NCI-H128 (cell line): ENCODE data around the gene SLC9A8.
A peak's percentile ranks its signal among the peaks of the same experiment; 100 is the strongest.

Source experiments
- DNase-seq: peaks from one replicate; lab custom pipeline; 2025; ENCODE audit not compliant: unreplicated experiment; lab: John Stamatoyannopoulos, UW

SLC9A8 gene

DNA sequence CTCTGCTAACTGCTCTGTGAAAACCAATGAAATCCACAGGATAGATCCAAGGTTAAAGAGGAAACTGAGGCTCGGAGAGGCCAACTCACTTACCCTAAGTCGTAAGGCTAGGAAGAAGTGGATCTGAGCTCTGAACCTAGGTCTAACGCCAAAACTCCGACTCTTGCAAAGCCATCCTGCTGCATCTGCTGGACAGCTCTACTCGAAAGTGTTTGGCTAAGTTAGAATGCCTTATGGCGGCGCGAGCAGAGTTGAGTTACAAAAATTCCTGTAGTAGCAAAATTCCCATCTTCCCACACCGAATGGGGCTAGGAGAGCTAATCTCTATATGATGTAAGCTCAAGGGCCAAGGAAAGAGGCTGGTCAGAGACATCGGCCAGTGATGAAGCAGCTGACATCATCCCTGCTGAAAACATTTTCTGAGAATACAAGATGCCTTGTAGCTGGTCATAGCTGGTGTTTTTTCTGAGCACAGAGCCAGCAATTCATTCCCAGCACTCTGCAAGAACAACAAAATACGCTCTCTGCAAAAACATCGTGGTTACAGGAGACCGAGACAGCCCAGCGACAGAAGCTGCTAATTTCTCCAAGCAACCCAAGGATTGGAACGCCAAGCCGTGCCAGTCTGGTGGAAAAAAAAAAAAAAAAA lies 100.9 kb downstream of the SLC9A8 start:
- no peak for DNase-seq

DNA sequence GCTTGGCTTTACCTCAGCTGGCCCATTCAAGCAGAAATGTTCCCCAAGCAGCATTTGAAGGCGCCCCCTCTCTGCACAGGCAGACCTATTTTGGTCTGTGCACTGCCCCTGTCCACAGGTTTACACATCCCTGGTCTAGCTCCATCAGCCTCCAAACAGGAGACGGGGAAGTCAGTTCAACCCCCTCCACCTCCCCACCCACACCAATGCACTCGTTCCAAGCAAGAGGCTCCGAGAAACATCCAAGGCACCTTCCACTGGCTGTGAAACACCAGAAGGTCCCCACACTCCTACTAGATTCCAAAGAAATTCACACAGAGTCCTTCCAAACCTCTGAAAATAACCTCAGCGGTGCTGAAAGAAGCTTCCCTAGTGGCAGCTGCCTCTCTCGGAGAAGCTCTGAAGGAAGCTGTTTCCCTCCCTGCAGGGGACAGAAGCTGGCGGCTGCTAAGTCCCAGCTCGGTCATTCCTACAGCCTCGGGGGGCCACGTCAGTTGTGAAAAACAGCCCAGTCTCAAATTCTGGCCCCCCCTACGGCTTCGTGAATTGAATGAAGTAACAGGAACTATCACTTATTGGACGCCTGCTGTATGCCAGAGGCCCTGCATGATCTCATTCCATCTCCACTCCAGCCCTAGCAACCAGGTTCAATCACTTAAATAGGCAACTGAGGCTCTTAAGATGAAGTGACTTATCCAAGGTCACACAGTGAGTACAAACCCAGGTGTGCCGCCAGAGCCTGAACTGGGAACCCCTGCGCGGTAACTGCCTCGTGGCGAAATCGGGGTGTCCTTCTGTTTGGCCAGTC lies 101.9 kb downstream of the SLC9A8 start:
- no peak for DNase-seq

DNA sequence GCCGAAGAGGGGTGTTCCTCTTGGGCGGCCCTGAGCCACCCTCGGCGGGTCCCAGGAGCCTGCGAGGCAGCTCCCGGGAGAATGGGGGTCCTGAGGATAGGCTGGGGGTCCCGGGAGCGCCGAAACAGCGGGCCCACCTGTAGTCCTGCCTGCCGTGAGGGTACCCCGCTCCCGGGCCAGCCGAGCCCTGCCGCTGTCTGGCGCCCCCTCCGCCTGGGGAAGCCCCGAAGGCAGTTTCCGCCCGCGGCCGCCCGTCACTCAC lies 102.4 kb downstream of the SLC9A8 start:
- DNase-seq = no peak

DNA sequence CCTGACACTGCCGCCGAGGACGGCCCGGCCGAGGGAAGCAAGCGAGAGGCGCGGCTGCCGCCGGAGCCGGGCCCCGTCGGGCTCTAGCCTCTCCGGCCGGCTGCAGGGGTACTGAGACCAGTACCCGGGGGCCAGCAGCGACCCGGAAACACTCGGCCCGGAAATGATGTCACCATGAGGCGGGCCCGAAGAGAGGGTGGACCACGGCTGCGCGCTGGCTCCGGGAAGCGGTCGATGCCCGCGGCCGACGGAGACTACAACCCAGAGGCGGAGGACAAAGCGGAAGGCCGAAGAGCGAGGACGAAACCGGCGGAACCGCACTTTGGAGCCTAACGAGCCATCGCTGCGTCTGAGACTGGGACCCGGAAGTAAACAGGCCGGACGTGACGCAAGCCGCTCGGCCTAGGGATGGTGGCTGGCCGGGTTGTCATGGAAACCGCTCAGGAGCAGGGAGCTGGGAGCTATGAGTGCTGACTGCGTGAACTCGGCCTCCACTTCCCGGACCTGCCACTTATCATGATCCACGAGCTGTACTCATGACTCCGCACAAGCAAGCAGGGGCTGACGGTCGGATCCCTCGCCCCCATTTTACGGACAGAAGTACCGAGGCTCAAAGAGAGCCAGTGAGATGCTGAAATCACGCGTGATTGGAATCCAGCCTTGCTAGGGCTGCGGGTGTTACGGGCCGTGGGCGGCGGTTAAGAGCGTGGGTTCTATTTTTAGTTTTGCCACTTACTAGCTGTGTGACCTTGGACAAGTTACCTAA lies 102.9 kb downstream of the SLC9A8 start, which contains the start of gene SPATA2:
TSS of gene SPATA2 (minus strand) at position 150 of the 766 bp plus-strand sequence. CDS start 7,039 bp downstream, outside the sequence.
- peak; percentile 77 for DNase-seq

DNA sequence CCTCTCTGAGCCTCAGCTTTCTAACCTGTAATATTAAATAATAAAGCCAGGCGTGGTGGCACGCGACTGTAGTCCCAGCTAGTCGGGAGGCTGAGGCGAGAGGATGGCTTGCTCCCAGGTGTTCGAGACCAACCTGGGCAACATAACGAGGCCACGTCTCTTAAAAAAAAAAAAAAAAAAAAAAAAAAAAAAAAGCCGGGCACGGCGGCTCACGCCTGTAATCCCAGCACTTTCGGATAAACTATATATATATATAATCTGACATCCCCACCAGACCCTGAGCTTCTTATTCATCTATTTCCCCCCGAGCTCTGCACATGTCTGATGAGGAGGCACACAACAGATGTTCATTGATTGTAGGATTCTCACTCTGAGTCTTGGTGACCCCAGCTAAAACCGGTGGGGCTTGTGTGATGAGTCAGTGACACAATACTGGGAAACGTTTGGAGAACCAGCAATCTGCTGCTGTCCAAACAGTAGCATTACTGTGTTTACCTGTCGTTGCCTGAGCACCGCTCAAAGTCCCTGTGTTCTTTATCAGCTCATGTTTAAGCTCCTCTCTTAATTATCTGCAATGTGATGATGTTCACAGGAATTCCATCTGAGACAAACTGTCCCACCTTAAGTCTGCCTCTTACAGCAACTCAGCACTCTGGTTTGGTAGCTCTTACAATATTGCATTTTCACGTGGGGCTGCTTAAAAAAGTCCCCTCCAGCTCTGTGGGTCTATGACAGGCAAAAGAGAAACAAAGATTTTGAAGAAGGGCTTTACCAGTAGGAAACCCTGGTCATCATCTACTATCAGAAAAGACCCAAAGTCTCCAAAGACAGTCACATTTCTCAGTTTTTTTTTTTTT lies 103.7 kb downstream of the SLC9A8 start:
- no peak for DNase-seq

DNA sequence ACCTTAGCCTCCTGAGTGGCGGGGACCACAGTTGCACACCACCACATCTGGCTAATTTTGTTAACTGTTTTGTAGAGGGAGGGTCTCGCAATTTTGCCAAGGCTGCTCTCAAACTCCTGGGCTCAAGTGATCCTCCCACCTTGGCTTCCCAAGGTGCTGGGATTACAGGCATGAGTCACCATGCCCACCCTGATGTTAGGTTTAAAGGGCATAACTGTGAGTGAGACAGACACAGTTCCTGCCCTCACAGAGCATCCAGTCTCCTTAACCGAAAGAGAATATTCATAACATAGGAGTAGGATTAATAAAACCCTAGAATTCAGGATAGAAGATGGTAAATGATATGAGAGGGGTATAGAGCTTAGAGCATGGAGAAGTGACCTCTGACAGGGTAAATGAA lies 105.8 kb downstream of the SLC9A8 start:
- DNase-seq = no peak

DNA sequence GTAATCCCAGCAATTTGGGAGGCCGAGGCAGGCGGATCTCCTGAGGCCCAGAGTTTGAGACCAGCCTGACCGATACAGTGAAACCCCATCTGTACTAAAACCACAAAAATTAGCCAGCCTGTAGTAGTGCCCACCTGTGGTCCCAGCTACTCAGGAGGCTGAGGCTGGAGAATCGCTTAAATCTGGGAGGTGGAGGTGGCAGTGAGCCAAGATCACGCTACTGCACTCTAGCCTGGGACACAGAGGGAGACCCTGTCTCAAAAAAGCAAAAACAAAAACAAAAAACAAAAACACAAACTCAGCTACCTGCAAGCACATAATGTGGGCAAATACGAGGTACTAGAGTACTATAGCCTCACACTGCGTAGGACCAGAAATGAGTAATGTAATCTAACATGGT lies 106.4 kb downstream of the SLC9A8 start:
- DNase-seq = no peak

DNA sequence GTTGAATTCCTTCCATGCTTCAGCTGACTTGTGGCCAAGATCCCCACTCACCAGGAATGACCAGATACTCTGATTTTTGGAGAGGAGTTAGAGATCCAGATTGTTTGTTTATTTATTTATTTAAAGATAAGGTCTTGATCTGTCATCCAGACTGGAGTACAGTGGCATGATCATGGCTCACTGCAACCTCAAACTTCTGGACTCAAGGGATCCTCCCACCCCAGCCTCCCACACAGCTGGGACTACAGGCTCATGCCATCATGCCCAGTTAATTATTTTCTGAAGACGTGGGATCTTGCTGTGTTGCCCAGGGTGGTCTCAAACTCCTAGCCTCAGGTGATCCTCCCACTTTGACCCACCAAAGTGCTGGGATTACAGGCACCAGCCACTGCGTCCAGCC lies 106.8 kb downstream of the SLC9A8 start:
- DNase-seq = no peak

DNA sequence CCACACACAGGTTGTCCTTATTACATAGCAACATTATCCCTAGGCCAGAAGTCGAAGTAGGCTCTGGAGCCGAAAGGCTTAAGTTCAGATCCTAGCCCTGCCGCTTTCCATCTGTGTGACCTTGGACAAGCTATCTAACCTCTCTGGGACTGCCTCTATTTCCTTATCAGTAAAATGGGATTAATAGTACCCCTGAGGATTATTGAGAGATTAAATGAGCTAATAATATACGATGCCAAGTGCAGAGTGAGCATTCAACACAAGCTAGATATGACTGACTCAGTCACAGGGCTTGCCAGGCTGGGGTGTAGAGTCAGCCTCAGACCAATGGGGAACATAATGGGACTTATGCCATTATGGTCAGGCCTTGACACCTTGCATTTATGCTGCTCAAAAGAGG lies 111.6 kb downstream of the SLC9A8 start:
- no peak for DNase-seq

DNA sequence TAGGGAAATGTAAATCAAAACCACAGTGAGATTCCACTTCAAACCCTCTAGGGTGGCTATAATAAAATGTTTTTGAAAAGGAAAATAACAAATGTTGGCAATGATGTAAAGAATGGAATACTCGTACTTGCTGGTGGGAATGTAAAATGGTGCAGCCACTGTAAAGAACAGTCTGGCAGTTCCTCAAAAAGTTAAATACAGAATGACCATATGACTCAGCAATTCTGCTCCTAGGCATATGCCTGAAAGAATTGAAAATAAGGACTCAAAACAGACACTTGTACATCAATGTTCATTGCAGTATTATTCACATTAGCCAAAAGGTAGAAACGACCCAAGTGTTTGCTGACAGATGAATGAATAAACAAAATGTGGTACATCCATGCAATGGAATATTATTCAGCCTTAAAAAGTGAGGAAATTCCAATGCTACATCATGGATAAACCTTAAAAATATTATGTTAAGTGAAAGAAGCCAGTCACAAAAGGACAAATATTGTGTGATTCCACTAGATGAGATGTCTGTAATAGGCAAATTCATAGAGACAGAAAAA lies 113.3 kb downstream of the SLC9A8 start:
- DNase-seq = no peak

DNA sequence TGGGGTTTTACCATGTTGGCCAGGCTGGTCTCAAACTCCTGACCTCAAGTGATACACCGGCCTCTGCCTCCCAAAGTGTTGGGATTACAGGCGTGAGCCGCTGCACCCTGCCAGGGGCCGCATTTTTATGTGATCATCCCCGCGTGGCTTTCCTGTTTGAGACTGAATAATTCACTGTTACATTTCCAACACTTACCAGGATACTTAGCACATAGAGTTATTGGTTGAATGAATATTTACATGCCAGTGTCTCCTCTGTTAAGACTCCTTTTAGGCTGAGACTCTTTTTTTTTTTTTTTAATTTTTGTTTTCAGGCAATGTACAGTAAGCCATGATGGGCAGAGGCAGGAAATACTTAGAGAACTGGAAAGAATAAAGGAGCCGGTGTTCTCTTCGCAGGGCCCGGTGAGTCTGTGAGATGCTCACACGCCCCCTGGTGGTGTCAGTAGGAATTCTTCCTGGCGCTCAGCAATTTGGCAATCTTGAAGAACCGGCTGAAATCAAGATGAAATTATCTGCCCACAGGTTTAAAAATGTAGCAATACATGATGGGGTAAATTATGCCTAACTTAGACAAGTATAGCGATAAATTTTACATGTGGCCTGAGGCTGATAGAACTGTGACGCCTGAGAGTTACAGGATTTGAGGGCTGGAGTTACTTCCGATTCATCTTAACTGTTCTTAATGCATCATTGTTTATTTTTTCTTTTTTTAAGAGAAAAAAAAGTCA lies 115.9 kb downstream of the SLC9A8 start:
- DNase-seq = peak; percentile 56

DNA sequence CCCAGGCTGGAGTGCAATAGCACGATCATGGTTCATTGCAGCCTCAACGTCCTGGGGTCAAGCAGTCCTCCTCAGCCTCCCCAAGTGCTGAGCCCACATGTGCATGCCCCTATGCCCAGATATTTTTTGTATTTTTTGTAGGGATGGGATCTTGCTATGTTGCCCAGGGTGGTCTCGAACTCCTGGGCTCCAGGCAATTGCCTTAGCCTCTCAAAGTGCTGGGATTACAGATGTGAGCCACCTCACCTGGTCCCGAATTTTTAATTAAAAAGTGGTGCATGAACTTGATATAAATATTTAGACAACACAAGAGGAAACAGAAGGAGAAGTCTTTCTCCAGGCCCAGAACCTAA lies 116.5 kb downstream of the SLC9A8 start:
- DNase-seq = no peak

DNA sequence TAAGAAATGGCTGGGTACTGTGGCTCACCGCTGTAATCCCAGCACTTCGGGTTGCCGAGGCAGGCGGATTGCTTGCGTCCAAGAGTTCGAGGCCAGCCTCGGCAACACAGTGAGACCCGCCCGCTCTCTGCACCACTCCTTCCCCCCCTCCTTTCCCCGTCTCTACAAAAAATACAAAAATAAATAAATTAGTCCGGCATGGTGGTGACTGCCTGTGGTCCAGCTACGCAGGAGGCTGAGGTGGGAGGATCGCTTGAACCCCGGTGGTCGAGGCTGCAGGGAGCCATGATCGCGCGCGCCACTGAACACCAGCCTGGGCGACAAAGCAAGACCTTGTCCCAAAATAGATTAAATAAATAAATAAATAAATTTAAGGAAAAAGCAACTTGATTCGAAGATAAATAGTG lies 123.1 kb downstream of the SLC9A8 start:
- no peak for DNase-seq

DNA sequence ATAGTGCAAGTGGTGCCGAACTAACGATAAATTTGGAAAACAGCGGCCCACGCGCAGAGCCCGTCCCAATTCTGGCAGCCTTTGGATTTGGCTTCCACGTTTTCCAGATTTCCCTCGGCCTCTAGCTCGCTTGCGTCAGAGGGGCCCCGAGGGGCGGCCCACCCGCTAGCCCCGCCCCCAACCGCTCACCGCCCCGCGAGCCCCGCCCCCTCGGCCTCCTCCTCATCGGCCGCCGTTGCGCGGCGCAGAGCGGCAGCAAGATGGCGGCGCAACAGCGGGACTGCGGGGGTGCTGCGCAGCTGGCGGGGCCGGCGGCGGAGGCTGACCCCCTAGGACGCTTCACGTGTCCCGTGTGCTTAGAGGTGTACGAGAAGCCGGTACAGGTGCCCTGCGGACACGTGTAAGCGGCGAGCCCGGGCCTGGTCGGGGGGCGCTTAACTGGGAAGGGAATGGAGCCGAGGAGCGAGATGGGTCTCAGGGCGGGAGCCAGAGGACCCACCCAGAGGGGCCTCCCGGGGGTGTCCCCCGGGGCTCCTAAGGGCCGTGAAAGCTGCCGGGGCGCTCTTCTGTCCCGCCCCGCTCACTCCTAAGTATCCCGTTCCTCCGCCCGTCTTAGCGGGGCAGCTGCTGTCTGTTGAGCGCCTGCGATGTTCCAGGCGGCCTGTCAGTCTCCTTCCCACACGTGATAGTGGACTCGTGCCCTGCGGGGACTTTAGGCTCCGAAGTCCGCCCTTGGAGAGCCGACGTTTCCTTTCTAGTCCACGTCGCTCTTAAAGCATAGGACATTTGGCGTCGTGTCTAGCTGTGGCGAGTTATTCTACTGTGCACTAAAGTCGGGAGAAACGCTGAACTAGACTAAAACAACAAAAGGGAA lies 123.8 kb downstream of the SLC9A8 start, which contains the start of gene RNF114:
TSS of gene RNF114 (plus strand) at position 245 of the 874 bp plus-strand sequence. CDS start at position 261, 16 bp downstream.
- peak; percentile 74 for DNase-seq

DNA sequence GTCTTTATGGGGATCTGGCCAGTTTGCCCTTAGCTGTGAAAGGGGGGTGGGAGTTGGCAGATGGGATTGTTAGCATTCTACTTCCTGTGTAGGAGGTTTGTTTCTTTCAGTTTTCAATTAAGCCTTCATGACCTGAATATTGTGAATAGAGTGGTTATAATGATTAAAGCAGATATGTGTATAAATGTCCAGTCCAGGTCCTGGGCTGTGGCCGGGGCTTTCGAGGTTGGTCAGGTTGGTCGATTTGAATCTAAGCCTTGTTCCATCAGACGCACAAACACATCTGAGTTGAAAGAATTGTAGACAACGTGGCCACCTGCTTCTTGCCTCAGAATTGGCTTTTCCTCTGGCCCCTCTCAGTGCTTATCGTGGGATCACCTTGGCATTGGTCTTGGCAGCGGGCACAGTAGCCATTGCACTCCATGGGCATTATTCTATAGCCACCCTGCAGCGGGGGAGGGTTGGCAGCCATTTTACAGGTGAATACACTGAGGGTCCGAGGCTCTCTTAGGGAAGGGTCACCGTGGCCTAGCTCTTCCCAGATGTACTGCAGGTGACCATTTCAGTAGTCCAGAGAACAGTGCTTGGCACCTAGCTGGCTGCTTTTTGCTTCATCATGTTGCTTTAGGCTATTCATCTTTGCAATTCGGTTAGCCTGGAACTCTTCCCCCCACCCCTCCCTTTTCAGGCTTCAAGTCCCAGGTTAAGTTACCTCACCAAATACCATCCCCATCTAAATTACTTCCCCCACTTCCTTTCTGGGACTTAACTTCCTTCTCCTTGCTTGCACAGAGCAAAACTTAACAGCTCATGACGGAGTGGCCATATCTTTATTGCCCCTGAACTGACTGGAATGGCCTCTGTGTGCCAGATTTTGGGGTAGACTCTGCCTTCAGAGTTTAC lies 124.7 kb downstream of the SLC9A8 start:
- DNase-seq = no peak

DNA sequence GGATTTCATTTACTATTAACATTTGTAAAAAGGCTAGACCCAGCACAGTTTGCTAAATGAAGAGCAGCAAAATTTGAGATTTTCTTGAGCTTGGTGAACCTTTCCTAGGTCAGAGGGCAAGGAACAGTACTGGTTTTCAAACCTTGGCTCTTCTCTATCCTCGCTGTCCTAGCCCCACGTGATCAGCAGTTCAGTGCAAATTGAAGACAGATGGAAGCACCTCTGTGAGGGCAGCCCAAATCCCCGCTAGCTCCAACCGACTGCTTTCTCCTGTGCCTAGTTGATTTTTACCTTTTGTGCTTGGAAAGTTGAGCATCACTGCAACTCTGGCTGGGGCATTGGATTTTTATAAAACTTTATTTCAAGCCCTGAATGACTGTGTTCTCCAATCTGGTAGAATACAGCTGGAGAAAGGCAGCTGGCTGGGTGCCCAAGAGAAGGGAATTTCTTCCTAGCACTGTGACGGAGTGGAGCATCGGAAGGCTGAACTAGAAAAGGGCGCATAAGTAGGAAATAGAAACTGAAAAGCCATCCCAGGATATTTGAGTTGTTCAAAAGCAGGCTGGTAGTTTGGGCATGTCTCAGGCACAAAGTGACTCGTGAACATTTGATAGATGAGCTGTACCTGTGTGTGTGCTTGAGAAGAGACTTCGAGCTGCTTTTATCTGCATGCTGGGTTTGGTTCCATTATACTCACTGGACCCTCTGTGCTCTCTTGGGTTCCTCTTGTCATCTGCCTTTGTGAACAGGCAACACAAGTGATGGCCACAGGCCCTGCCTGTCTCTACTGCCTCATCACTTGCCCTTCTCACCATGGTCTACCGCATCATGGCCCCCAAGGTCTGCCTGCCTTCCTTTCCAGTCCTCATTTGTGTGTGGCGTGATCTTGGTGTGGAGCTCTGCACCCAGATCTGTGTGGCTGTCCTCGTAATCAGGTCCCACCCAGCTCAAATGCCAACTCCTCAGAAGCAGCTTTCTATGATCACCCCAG lies 125.8 kb downstream of the SLC9A8 start:
- DNase-seq = no peak

DNA sequence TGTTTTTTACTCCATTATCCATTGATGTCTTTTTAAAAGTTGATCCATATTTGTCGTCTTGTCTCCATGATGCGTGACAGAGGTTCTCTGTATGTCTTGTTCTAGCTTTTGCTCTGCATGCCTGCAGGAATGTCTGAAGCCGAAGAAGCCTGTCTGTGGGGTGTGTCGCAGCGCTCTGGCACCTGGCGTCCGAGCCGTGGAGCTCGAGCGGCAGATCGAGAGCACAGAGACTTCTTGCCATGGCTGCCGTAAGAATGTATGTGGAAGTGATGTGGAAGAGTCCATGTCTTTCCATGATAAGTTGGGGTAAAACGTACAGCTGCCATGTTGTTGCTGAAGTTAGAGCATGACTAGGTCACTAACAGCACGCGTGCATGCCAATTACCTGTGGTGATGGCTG lies 128.8 kb downstream of the SLC9A8 start:
- DNase-seq = no peak
